ENCODE results near the gene GAK. TPM values are rescaled to one million over a fixed set of nuclear protein-coding genes. Genes with fewer than 3 reads are reported as not detected.
"Not testable (repeated sequence)": the region's sequence is repeated elsewhere in the genome, so short reads cannot be mapped to it uniquely, and the experiment has no call there.

GAK gene
- polyA plus RNA-seq, 12 donors: 21.9 to 63.2 (median 31.1) TPM; not detected in 1

DNA sequence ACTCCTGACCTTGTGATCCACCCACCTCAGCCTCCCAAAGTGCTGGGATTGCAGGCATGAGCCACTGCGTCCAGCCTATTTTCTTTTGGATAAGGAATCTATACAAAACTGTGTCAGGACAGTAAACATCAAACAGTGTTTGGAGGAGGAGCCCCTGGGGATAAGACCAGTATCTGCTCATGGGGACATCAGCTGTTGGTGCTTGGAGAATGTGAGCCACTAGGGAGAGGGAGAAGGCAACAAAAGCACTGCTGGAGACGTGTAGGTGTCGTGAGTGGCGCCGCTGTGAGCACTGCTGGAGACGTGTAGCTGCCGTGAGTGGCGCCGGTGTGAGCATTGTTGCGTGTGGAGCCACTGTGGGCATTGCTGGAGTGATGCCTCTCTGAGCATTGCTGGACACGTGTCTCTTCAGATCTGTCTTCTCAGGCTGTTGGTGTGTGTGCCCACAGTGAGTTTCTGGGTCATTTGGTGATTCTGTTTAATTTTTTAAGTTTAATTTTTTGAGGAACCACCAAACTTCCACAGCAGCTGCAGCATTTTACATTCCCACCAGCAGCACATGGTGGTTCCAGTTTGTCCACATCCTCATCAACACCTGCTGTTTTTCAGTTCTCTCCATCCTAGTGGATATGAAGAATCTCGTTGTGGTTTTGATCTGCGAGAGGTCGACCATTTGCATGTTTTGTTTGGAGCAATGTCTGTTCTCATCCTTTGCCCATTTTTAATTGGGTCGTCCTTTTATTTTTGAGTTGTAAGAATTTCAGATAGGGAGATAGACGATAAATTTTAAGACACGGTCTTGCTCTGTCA lies 22.3 kb upstream of the GAK start:
- no peak for DNase-seq

DNA sequence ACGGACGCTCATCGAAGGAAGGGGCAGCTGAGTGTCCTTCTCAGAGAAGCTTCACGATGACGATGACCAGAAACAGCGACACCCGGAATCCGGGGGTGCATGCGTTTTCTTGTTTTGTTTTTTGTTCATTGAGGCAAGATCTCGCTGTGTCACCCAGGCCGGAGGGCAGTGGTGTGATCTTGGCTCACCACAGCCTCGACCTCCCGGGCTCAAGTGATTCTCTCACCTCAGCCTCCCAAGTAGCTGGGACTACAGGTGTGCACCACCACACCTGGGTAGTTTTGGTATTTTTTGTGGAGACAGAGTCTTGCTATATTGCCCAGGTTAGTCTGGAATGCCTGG lies 21.4 kb upstream of the GAK start:
- no peak for DNase-seq

DNA sequence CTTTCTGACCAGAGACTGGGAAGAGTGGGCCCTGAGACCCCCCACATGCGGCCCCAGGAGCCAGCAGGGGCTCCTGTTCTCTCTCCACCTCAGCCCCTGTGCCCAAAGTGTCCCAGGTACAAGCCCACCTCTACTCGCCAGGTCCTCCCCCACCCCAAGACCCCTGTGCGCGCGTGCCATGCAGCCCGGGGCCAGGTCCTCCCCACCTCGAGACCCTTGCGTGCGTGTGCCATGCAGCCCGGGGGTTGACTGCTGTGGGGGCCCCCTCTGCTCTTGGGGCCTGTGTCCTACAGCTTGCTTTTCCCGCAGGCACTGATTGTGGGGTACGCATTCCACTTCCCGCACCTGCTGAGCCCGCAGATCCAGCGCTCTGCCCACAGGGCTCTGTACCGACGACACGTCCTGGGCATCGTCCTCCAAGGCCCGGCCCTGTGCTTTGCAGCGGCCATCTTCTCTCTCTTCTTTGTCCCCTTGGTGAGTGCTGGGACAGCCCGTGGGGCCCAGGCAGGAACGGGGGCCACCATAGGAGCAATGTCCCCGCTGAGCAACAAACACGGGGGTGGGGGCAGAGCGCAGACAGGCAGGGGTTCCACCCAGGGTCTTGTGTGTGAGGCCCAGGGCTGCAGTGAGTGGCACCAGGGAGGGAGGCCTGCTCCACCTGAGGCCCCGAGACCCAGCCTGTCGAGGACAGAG lies 20.9 kb upstream of the GAK start:
- no peak for DNase-seq

DNA sequence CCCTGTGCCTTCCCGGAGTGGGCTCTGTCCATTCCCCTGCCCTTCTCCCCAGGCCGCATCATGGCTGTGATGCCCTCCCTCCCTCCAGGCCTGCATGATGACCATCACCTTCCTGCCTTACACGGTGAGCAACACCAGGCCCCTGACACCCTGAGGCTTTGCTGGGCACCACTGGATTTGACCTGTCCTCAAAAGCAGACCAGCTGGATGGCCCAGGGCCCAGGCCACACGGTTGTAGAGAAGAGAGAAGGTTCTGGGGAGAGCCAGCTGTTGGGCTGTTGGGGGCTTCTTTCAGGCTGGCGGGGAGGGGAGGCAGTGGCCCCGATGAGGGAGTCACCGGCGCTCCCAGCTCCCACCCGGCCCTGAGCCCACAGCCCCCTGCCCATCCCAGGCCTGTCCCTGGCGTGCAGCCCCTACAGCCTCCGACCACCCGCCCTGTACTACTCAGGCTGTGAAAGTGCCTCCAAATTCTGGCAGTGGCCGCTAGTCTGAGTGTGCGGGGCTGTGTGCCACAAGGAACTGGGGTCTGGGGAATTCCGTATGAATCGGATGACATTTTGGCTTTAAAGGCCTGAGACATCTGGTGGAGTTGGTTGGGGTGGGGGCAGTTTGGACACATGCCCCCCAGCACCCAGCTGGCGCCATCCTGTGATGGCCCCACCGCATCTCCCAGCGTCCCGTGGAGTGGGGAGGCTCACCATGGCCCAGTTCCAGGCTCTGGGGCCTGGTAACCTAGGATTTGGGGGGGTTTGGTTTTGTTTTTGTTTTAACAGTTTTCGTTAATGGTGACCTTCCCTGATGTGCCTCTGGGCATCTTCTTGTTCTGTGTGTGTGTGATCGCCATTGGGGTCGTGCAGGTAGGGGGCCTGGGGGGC lies 19.7 kb upstream of the GAK start:
- no peak for DNase-seq

DNA sequence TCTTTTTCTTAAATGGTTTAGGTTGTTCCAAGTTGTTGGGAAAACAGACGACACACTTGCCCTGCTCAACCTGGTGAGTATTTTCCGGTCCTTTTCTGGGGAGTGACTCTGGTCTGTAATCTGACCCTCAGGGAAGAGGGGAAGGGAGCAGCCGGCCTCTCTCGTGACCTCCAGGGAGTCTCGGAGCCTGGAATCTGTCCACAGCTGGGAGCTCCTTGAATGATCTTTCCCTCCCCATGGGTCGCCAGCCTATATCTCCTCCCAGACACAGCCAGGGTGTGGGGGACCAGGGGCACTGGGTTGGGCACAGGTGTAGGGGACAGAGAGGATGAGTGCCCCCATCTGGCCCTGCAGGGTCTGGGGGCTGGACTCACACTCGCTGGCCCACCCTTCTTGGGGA lies 19.1 kb upstream of the GAK start:
- no peak for DNase-seq

DNA sequence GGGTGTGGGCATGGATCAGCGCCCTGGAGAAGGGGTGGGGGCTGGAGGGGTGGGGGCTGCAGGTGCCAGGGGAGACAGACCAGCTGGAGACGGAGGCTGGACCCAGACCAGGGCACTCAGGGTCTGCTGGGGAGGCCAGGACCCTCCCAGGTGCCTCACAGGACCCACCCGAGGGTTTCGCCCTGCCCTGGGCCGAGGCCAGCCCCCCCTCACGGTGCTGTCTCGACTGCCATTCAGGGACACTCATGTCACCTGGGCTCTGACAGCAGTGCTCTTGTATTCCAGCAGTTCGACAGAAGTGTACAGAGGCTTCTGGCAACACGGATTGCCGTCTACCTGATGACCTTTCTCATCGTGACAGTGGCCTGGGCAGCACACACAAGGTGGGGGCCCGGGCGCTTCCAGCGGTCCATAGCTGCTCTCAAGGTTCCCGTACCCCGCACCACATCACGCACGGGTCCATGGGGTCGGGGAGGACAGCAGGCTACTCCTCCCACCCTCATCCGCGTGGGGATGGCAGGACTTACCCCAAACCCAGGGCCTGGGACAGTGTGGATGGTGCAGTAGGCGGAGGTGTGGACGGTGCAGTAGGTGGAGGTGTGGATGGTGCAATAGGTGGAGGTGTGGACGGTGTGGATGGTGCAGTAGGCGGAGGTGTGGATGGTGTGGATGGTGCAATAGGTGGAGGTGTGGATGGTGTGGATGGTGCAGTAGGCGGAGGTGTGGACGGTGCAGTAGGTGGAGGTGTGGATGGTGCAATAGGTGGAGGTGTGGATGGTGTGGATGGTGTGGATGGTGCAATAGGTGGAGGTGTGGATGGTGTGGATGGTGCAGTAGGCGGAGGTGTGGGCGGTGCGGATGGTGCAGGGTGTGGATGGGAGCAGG lies 18.3 kb upstream of the GAK start:
- DNase-seq: no peak

DNA sequence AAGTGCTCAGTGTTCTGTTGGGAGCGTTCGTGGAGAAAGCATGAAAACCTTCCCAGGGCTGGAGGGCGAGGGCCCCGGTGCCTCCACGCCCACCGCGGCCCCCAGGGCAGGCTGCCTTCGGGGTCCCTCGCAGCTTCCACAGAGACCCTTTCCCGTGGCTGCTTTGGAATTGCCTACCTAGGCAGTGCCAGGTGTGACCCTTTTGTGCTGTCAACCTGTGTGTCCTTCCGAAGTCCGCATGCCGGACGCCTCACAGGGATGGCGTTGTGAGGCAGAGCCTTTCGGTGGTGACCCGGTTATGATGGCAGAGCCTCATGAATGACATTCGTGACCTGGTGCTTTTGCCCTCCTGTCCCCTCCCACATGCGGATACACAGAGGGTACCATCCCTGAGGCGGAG lies 17.5 kb upstream of the GAK start:
- no peak for DNase-seq

DNA sequence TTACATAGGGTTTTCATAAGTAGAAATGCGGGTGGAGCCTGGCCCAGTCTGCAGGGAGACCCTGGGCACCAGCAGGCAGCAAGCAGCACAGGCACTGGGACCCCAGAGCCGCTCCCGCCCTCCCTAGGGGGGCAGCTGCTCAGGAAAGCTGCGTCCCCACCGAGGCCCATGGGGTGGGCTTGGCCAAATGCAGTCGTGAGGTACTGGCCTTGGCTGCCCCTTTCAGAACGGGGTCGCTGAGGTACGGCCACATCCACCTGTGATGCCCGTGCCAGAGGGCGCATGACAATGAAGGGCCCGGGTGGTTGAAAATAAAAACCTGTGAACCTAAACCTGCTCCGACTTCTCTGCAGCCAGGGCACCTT lies 16.8 kb upstream of the GAK start:
- DNase-seq: no peak

DNA sequence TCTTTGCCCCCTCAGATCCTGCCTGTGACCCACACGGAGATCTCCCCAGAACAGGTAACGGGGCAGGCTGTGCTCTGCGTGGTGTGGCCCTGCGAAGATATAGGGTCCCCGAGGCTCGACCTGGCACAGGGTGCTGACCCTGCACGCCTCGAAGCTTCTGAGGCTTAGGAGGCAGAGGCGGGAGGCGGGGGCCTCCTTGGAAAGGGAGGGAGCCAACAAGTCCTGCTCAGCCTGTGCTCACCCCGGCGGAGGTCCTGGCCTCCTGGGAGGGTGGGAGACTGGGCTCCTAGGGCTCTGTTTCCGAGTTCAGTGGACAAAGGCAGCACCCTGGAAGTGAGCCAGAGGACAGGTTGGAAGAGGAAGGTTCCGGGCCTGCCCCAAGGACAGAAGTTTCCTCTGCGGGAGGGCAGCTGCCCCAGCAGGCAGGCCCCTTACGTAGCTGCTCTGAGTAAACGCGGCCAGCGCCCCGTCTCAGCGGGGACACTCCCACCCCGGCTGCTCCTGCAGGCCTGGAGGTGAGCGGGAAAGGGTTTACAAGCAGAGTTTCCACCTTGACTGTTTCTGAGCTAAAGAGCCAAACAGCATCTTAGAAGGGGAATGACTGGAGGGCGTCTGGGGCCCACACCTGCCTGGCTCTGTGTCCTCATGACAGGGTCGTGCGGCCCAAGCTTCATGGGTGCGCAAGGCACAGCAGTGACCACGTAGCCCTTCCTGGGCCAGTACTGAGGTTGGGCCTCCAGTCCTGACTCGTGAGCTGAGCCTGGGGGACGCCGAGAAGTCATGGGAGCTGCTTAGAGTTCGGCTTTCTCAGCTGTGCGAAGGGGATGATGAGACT lies 16.2 kb upstream of the GAK start:
- no peak for DNase-seq

DNA sequence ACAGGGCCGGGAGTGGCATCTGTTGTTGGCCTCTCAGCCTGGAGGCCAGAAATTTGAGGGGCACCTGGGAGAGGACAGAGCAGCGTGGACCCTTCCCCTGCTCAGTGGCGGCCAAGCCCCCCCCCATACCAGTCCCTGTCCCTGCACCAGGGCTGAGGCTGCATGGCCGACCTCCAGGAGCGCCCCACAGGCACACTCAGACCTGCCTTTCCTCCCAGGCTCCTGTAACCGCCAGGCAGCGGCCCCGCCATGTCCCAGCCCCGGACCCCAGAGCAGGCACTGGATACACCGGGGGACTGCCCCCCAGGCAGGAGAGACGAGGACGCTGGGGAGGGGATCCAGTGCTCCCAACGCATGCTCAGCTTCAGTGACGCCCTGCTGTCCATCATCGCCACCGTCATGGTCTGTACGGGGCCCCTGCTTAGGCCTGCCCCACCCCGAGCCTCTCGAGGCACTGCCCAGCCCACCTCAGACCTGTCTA lies 15.4 kb upstream of the GAK start:
- no peak for DNase-seq

DNA sequence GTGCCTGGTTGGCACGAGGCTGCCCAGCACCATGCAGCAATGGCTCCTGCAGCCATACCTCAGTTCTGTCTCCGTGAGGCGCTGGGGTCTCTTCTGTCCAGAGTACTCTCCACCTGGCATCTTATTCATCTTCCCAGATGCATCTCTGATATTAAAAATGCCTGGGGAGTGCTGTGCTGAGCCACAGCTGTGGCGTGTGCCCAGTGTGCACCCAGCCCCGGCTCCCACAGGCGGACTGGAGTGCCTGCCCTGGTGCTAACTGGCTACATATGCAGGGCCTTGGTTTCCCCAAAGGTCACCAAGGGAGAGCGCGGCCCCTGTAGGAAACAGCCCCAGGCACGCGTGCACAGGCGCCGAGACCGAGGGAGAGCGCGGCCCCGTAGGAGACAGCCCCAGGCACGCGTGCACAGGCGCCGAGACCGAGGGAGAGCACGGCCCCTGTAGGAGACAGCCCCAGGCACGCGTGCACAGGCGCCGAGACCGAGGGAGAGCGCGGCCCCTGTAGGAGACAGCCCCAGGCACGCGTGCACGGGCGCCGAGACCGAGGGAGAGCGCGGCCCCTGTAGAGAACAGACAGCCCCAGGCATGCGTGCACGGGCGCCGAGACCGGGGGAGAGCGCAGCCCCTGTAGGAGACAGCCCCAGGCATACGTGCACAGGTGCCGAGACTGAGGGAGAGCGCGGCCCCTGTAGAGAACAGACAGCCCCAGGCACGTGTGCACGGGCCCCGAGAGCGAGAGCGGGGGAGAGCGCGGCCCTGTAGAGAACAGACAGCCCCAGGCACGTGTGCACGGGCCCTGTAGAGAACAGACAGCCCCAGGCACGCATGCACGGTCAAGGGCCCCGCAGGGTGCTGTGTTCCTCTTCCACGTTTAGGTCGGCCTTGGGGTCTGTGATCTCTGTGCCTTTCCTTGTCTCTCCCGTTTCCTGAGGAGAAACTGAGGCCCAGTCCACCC lies 14.7 kb upstream of the GAK start:
- no peak for DNase-seq

DNA sequence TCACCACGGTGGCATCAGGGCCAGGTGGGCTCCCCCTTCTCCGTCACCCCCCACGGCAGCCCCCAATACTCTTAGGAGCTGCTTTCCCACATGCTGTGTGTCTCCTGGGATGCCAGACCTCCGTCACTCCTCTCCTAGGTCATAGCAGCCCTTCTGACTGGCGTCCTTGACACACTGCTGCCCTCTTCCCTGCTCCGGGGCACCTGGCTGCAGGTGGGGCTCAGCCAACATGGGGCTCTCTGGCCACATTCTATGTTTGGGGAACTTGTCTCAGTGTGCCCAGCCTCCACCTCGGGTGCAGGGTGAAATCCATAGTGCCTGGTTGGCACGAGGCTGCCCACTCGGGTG lies 14.0 kb upstream of the GAK start:
- DNase-seq: no peak

DNA sequence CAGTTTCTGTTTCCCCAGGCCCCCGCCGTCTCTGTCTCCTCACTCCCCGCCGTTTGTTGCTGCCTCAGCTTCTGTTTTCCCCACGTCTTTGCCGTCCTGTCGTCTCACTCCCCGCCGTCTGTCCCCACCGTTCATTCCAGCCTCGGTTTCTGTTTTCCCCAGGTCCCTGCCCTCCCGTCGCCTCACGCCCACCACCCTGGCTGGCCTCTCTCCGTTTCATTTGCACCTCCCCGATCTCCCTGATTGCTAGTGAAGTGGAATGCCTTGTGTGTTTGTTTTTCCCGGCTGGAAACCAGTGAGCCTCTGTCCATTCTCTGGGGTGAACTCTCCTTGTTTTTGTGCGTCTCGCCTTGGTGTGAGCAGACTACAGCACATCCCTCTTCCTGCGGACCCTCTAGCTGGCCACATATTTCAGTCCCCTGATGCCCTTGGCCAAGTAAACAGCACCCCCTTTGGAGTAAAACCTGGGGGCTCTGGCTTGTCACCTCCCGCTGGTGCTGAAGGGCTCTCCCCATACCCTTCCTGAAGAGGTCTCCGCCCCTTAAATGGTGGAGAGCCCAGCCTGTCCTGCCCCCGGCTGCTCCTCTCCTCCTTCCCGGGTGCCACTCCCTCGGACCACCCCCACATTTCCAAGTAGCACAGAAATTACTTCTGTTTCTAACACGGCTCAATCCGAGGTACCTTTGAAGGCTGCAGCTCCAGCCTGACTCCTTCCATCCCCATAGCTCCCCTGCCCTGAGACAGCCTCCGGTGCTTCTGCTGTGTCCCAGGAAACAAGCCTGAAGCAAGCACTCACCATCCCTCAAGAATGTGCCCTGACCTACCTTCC lies 13.4 kb upstream of the GAK start:
- DNase-seq: no peak

DNA sequence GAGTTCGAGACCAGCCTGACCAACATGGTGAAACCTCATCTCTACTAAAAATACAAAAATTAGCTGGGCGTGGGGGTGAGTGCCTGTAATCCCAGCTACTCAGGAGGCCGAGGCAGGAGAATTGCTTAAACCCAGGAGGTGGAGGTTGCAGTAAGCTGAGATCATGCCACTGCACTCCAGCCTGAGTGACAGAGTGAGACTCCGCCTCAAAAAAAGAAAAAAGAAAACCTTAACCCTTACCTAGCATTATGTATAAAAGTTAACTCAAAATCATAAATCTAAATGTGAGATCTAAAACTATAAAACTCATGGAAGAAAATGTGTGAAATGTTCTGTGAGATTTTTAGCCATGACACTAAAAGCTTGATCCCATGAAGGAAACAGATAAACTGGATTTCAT lies 7.4 kb upstream of the GAK start:
- DNase-seq: not testable (repeated sequence)

DNA sequence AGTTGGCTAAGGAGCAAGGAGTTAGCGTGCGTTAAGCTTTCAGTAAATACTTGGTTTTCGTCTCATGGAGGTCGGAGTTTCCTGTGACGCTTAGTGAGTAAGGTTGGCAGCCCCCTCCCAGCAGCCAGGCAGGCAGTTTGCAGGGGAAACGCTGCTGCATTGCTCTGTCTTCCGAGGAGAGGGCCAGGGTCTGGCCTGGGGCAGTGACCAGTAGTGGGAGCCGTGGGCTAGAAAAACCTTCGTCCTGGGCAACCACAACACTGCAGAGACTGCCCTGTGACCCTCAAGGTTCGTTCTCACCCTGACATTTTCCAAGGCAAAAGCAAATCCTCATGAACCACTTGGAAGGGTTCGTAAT lies 576 bp upstream of the GAK start:
- no peak for DNase-seq

DNA sequence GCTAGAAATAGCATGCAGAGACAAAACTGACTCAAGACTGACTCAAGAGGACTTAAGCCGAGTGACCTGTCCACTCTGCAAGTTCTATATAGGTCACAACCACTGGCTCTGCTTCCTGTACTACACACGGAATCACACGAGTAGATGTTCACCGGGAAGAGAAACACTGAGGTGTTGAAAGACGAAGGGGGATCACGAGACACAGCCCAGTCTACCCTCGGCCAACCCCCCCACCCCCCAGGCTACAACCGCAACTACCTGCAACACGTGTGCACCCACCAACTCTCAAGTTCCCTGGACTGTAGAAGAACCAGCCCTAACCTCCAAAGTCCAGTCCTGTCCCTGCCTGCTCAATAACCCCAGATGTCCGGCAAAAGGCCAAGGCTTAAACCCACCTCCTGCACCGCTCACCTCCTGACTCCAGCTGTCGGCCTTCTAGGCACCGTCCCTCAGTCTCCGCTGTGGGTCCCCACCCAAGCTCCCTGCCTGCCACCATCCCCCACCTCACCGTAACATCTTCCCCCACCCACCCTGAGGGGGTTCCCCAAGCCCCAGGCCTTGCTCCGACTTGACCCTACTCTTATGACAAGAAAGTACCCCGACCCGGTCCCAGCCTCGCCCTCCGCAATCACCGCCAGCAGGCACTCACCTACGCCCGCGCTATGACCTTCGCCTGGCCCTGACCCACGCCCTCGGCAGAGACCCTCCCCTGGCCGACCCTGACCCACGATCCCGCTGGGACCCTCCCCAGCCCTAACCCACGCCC lies 739 bp downstream of the GAK start:
- DNase-seq: no peak

DNA sequence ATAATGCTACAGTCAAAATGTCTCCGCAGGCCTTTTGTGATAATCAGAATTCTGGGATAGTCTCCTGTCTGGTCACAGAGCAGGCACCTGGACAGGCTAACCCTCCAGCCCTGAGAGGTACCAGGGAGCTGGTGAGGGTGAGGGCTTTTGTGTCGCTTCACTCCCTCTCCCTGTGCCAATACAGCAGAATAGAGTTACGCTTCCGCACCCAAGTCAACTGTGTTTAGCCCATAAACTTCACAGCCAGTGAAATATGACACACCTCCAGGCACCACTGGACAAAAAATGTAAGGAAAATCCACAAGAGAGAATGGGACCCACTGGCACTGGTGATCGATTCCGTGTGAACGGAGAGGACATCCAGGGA lies 1.3 kb downstream of the GAK start:
- no peak for DNase-seq

DNA sequence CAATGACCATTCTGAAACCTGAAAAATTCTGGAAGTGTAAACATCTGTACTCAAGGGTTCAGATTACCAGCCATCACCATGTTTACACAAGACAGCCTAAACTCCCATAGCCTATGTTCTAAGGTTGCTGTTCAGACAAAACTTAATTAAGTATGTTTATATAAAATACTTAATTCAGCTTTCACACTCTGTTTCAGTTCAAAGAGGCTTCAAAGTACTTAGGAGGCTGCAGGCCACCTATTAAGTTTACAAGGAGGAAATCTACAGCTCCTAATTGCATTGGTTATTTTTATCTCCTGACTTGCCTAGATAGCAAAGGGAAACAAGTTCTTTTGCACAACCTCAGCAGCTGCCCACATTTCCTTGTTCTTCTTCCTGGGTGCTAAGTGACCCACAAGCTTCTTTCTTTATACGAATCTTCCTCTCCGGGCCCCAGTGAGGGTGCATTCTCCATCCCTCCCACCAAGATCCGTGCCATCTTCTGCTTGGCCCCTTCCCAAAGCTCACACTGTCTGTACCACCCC lies 2.0 kb downstream of the GAK start:
- DNase-seq: no peak

All from muscle of arm (tissue), 12 donors.